COLO668 (cell line): ENCODE results near the gene RUSF1.
"Not testable (repeated sequence)": the region's sequence is repeated elsewhere in the genome, so short reads cannot be mapped to it uniquely, and the experiment has no call there.

Source experiments
- DNase-seq: peaks from one replicate; lab custom pipeline; 2025; ENCODE audit not compliant: unreplicated experiment; lab: John Stamatoyannopoulos, UW

Gene RUSF1

DNA sequence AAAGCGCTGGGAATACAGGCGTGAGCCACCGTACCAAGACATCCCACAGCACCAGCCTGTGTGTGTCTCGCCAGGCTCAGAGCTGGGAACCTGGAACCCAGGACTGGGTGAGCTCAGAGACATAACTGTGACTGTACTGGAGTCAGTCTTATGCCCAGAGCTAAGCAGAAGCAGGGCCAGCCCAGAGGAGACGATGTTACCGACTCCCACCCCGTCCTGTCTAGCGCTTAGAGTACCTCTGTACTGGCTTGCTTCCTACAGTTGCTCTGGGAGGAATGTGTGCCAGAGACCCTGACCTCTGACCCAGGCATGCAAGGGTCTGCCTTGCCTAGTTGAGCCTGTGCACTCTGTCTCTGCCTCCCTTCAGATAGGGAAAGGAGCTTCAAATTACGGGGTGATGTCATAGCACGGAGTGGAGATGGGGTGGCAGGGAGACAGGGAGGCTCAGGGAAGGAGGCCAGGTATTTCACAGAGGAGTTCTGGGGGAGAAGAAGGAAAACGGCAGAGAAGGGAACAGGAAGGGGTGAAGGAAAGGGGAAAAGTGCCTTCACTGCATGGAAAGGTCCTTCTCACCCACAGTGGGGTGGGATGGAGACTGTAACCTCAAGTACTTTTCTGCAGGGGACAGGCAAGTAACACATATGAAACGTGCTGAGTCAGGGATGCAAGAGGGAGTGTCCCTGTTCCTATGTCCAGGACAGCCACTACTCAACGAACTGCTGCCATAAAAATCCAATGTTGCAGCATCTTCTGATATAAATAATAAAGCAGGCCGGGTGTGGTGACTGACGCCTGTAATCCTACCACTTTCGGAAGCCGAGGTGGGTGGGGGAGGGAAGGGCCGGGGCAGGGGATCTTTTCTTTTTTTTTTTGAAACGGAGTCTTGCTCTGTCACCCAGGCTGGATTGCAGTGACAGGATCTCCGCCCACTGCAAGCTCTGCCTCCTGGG lies 54.7 kb downstream of the RUSF1 start:
- DNase-seq: no peak

DNA sequence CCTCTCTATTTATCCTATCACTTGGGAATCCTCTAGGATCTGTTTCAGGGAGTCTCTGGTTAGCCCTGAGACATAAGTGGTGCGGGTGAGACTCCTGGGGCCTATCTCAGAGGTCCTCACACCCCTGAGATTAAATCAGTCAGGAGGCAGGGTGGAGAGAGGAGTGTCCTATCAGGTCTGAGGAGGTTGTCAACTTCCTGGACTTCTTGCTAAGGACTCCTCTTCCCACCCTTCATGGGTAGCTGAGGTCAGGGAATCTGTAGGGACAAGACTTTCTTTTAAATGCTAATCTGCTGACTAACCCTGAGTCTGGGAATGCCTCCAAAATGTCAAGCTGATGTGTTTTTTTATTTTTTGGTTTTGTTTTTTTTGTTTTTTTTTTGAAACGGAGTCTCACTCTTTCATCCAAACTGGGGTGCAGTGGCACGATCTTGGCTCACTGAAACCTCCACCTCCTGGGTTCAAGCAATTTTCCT lies 55.5 kb downstream of the RUSF1 start:
- no peak for DNase-seq

DNA sequence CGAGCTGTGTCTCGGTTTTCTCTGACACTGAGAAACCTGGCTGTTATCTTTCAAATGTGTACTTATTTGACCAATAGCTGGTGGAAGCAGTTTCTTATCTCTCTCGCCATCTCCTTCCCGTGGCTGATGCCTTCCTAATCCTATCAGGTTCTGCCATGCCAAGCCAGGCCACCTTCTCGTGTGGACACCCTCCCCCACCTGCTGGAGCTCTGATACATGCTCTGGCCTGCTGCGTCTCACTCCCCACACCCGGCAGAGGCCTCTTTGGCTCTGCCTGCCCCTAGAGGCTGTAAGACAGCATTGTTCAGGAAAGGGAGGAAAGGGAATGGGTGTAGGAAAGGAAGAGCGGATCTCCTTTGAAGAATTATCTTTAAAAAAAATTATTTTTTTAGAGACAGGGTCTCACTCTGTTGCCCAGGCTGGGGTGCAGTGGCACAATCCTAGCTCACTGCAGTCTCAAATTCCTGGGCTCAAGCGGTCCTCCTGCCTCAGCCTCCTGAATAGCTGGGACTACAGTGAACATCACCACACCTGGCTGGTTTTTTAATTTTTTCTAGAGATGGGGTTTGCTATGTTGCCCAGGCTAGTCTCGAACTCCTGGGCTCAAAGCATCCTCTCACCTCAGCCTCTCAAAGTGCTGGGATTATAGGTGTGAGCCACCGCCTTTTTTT lies 56.4 kb downstream of the RUSF1 start:
- peak; percentile 32 for DNase-seq

DNA sequence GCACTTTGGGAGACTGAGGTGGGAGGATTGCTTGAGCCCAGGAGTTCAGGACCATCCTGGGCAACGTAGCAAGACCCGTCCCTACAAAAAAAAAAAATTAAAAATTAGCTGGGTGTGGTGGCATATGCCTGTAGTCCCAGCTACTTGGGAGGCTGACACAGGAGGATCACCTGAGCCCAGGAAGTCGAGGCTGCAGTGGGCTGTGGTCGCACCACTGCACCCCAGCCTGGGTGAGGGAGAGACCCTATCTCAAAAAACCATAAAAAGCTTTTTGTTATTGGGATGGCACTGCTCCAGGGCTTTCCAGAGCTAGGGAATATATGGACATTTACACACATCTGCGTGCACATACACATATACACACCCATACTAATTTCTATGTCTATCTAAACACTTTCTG lies 57.0 kb downstream of the RUSF1 start:
- no peak for DNase-seq

DNA sequence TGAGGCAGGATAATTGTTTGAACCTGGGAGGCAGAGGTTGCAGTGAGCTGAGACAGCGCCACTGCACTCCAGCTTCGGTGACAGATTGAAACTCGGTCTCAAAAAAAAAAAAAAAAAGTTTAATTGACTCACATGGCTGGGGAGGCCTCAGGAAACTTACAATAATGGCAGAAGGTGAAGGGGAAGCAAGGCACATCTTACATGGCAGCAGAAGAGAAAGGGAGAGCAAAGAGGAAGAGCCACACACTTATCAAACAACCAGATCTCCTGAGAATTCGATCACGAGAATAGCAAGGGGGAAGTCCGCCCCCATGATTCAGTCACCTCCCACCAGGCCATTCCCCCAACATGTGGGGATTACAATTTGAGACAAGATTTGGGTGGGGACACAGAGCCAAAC lies 62.3 kb downstream of the RUSF1 start:
- DNase-seq: not testable (repeated sequence)

- DNase-seq: no peak
These were observed 66.2 kb downstream of the RUSF1 start for GRCh38 chr16:31441956-31442355.

DNA sequence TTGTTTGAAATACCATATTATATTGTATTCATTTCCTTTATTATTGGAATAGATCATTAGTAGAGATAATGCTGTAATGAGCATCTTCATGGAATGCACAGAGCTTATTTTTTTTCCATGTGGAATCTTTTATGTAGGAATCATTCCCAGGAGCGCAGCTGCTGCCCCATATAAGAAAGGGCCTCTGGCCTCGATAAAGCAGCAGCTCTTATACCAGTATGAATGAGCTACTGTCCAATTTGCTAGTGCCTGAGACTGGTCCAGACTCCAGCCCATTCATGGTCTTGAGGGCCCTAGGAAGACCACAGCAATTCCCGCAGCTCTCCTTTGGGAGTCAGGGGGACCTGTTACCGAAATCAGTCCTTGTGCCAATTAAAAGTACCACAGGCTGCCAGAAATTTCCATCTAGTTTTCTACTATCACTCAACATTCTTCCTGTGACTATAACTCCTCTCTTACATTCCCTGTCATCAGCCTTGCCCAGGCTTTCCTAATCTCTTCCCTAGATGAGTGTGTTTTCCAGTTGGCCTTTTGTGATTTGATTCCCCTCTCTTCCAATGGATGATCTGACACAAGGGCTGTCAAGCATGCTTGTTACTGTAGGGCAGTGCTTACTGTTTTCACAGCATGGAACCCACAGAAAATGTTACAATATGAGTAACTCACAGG lies 67.5 kb downstream of the RUSF1 start:
- DNase-seq: no peak

DNA sequence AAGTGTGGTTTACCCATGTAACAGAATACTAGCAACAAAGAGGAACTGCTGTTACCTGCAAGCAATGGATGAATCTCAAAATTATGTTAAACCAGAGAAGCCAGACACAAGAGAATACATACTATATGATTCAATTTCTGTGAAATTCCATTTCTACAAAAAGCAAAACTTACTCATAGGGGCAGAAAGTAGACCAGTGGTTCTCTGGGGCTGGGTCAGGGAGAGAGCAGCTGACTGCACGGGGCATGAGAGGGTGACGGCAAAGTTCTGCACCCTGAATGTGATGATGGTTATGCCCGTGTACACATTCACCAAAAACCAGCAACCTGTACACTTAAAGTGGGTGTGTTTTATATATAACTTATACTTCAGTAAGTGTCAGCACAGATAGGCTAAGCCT lies 68.7 kb downstream of the RUSF1 start:
- no peak for DNase-seq
